Cerebellar cortex (tissue), 1 donor: ENCODE measurements around the gene LARP4B.

Experiments used
- DNase-seq: peaks from one replicate; pipeline ENCODE4 v3.0.0-alpha.2; 2015; ENCODE audit warnings: low spot score

LARP4B gene

DNA sequence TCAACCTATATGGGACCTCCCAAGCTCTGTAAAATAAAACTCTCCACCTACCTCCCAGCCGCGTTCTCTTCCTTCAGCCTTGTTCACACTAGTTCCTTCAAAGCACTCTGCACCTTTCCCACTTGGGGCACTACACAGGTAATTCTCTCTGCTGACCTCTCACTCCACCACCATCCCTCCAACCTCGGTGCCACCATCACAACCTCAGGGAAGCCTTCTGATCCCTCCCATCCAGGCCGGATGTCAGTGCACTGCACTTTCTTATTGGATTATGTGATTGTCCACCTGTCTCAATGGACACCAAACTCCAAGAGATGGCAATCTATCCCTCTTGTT lies 7.0 kb downstream of the LARP4B start:
- no peak for DNase-seq

DNA sequence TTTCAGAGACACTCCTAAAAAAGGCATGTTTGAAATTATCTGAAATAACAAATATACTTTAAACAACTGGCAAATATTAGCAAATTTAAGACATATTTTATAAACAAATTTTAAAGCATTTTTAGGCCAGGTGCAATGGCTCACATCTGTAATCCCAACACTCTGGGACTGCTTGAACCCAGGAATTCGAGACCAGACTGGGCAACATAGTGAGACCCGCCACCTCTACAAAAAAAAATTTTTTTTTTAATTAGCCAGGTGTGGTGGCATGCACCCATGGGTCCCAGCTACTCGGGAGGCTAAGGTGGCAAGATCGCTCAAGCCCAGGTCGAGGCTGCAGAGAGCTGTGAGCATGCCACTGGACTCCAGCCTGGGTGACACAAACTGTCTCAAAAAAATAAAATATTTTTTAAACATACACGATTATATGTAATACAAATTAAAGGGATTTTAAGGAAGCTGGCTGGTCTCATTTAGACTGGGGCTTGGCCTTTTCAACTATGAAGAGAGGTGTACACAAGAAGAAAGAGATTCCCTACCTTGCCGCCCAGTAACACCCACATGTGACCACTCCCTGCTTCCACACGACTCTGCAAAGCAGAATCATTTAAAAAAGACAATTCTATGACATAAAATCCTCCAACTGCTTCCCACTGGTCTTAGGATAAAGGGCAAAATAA lies 7.5 kb downstream of the LARP4B start:
- DNase-seq: no peak

DNA sequence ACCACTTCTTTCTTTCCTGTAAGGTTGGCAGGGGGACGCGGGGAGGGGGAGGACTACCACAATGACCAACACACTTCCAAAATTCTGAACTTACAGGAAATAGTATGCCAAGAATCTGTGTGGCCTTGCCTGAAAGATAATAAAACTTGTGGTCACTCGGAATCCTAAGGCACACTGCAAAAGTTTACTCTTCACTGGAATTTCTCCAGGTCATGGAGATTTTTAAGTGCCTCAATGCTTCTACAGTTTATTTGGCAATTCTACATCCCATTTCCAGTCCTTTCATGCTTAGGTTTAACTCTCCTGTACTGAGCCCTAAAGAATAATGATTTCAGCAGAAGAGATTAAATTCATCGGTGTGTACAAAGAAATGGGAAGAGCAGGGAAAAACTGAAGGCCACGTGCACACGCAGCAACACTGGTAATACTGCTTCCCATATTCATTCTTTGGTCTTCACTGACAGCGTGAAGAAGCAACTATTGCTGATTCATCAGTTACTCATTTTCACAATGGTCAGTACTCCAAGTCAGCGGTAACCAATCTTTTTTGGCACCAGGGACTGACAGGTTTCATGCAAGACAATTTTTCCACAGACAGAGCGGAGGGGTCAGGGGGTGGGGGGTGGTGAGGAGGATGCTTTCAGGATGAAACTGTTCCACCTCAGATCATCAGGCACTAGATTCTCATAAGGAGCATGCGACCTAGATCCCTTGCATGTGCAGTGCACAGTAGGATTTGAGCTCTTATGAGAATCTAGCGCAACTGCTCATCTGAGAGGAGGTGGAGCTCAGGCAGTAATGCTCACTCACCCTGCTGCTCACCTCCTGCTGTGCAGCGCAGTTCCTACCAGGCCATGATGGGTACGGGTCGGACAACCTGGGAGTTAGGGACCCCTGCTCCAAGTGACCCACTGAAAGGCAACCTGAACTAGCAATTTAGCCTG lies 9.8 kb downstream of the LARP4B start:
- no peak for DNase-seq

DNA sequence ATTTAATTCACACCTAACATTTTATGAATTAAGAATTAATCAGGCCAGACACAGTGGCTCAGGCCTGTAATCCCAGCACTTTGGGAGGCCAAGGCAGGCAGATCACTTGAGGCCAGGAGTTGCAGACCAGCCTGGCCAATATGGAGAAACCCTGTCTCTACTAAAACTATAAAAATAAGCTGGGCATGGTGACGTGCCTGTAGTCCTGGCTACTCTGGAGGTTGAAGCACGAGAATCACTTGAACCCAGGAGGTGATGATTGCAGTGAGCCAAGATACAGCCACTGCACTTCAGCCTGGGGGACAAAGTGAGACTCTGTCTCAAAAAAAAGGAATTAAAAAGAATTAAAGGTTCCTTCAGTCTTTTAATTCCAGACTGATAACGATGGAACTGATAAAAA lies 11.1 kb downstream of the LARP4B start:
- no peak for DNase-seq

DNA sequence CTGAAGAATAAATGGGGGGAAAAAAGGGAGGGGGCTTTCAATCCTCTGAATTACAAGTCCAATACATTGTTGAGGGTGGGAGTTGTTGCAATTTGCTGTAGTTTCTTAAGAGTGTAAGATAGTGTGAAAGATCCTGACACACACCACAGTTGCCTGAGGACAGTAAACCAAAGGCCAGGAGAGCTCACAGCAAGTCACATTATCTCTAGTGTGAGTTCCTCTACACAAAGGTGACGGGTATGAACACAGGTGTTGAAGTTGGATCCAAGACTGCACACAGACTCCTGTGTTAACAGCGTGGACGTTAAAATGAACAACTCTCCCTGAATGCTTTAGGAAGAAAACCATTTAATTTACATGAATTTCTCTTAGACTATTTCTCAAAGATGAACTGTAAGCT lies 12.0 kb downstream of the LARP4B start:
- DNase-seq: no peak

DNA sequence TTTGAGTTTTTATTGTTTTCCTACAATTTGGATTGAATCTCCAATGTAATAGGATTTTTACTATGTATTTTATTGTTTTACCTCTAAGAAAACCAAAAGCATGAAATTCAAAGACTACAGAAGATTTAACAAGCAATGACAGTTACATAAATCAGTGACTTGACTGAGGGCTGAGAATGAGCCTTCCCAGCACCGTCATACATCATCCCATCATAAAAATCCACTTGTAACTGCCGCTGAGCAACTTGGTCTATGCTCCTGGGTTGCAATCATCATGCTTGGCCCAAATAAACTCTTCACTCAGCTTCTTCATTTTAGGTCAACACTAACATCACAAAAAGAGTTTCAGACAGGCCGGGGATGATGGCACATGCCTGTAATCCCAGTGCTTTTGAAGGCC lies 13.5 kb downstream of the LARP4B start:
- no peak for DNase-seq

DNA sequence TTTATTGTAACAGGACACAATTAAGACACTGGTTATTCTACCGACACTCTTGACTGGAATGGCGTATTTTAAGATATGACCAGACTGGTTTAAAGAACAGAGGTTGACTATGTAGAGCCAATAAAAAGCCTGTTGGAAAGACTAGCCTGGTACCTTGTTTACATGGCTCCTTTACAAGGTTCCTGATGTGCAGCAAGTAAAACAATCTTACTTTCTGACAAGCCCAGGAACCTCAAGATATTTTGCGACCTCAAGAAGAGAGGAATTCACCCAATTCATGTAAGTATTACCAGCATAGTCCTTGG lies 14.1 kb downstream of the LARP4B start:
- no peak for DNase-seq

DNA sequence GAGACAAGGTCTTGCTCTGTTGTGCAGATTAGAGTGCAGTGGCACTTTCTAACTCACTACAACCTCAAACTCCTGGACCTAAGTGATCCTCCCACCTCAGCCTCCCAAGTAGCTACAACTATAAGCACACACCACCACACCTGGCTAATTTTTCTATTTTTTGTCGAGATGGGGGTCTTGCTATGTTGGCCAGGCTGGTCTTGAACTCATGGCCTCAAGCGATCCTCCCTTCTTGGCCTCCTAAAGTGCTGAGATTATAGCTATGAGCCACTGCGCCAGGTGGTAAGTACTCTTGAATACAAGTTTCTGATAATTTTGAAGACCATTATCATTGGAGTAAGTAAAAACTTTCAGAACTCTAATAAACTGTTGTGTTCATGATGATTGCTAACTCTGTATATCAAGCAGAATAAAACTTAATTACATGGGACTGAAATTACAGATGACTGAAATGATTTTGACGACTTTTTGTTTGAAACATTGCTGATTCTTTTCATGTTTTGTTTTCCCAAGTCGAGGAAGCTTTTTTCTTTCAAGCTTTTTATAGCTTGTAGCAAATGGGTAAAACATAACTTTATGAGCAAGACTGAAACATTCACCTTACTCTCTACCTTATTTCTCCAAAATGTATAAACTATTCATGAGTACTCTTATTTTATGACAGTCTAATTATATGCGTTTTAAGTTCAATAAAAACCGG lies 14.6 kb downstream of the LARP4B start:
- DNase-seq: no peak

DNA sequence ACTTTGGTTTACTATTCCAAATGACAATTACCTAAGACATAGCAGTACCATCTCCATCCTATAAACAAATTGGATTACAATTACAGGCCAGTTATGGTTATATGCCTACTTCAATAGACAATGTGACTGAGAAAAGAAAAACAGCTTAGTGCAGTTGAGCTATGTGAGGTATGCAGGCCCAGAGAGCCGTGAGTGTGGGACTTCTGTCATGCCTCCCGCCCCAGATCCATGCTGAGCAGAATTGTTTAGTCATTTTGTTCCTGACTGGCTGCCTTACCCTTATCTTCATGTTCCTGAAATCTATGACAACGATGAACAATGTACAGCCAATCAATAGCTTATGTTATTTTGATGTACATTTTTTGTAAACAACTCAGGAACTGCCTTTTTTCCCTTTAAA lies 21.7 kb downstream of the LARP4B start:
- DNase-seq: no peak

DNA sequence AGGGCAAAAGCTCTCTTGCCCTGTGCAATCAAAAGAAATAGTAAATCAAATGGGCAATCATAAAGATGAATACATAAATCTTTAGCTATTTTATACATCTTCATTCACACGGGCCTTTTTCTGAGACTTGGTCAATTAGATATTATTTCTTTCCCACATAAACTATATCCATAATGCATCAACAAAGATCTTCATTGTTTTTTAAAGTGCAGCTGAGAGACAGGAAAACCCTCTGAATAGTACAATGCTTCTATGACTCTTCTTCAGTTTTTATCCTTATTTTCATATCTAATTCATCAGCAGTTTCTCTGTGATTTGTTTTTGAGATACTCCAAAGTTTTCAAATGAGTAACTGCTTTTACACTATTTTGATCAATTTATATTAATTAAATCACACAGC lies 25.5 kb downstream of the LARP4B start:
- DNase-seq: no peak

DNA sequence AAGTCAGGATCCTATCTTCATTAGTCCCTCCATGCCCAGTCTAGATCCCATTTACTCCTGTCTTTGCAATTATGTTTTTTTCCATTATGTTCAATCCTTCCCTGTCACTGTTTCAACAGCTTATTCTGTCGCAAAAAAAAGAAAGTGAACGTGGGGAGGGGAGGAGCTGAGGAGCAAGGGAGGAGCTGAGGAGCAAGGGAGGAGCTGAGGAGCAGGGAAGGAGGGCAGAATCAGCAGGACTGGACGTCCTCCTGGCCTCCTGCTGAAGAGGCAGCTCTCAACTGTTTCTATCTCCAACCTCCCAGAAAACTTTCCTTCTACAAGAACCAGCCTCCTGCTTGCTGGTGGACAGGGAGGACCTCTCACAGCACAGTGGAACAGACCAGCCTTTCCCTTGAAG lies 26.0 kb downstream of the LARP4B start:
- DNase-seq: no peak

DNA sequence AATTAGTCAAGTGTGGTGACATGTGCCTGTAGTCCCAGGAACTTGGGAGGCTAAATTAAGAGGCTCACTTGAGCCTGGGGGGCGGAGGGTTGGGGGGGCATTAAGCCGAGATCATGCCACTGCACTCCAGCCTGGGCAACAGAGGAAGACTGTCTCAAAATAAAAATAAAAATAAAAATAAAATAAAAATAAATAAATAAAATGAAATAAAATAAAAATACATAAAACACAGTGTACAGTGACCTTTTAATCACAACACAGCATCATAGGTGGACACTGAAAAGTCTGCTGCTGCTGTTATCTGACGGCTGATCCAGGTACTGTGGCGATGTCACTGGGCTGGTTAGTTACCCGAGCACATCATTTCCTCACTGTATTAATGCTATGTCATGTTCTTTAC lies 27.1 kb downstream of the LARP4B start:
- no peak for DNase-seq

DNA sequence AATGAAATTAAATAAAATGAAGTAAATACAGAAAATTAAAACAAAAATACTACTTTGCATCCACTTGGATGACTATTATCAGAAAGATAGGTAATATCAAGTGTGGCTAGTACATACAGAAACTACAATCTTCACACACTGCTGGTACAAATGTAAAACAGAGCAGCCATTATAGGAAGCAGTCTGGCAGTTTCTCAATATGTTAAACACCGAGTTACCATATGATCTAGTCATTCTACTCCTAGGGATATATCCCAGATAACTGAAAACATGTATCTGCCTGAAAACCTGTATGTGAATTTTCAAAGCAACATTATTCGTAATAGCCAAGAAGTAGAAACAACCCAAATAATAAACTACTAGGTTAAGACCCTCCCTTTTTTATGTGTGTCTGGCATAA lies 33.4 kb downstream of the LARP4B start:
- DNase-seq: no peak

DNA sequence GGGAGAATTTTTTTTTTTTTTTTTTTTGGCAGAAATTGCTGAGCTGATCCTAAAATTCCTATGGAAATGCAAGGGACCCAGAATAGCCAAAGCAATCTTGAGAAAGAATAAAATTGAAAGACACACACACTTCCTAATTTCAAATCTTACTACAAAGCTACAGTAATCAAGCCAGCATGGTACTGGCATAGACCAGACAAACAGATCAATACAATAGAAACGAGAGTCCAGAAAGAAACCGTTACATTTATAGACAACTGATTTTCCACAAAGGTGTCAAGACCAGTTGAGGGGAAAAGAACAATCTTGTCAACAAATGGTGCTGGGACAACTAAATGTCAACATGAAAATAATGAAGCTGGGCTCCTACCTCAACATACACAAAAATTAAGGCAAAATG lies 34.5 kb downstream of the LARP4B start:
- DNase-seq: no peak

DNA sequence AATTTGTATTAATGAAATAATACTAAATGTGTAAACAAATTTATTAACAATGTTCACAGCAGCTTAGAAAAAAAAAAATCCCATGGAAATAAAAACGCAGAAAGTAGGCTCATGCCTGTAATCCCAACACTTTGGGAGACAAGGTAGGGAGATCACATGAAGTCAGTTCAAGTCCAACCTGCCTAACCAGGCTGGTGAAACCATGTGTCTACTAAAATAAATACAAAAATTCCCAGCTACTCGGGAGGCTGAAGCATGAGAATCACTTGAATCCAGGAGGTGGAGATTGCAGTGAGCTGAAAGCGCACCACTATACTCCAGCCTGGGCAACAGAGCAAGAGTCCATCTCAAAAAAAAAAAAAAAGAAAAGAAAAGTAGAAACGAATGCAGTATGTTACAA lies 36.2 kb downstream of the LARP4B start:
- DNase-seq: no peak

DNA sequence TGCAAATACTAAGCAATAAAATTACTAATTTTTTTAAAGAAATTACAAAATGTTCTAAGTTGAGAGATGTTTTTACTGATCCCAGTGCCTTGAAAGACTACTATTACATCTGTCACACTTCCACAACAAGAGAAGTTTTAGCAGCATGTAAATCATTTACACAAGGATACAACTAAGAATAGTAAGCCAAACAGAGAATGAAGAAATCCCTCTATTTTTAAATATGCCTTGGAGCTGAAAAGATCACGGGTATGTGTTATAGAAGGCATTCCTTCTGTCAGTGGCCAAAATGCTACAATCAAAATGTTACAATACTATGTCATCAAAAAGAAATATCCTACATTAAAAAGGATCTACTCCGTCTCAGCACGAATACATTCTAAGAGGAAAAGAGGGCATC lies 52.6 kb downstream of the LARP4B start:
- DNase-seq: no peak

DNA sequence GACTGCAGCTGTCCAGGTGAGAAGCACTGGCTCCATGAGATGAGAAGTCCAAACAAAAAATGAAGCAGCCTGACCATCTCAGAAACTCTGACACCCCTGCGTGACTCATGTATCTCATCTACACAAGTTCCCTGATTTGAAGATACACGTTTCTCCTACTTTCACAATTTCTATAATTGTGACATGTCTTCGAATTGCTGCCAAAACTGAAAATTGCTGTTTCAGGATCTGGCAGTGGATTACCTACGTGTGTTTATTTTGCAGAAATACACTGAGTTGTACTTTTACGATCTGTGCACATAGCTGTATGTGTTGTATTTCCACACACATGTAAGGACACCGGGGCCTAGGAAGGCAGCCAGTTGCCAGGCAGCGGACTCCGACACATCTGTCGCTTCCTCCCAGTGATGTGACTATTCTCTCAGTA lies 53.2 kb downstream of the LARP4B start:
- DNase-seq: no peak

DNA sequence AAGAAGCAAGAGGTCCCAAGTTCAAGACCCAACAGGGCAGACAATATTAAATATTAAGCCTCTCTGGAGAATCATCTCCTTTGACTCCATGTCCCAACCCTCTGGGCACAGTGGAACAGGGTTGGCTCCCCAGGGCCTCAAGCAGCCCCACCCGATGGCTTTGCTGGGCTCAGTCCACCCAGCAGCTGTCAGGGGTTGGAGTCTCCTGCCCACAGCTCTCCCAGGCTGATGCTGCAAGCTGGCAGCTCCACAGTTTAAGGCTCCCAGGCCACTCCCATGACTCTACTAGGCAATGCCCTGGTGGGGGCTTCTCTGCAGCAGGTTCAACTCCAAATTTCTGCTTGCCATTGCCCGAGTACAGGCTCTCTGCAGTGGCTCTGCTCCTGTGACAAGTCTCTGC lies 55.1 kb downstream of the LARP4B start:
- DNase-seq: no peak

DNA sequence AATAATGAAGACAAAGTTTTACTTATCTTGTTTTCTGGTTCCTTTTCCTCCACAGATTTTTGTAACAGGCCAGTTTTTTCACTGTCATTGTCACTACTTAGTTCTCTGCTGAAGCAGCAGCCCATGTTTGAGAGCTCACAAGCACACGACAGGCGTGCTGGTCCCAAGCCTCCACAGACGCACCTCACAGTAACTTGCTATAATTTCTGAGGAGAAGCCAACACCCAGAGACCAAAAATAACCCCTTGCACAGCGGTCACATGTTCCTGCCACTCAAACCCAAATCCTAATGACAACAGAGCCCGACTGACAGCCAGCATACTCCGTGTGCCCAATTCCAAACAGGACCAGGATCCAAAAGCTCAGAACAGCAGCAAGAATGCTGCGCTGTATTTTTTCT lies 58.5 kb downstream of the LARP4B start:
- DNase-seq: peak; percentile 64

DNA sequence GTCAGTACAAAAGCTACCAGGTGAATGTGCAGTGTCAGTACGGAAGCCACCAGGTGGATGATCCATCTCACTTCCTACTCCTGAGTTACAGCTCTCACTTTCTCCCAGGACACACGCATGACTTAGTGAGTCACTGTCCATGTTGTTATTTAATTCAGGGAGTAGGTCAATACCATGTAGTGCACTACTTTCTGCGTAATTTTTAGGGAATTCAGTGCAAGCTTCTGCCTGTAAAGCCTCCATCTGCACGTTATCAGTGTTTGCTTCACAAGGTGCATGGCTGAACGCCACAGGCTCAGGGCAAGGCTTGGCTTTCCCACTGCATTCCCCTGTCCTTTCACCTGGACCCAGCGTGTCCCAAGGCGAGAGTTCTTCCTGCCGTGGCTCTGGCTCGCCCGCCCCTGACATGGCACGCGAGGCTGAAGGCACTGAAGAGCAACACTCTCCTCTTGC lies 59.5 kb downstream of the LARP4B start:
- DNase-seq: peak; percentile 57

DNA sequence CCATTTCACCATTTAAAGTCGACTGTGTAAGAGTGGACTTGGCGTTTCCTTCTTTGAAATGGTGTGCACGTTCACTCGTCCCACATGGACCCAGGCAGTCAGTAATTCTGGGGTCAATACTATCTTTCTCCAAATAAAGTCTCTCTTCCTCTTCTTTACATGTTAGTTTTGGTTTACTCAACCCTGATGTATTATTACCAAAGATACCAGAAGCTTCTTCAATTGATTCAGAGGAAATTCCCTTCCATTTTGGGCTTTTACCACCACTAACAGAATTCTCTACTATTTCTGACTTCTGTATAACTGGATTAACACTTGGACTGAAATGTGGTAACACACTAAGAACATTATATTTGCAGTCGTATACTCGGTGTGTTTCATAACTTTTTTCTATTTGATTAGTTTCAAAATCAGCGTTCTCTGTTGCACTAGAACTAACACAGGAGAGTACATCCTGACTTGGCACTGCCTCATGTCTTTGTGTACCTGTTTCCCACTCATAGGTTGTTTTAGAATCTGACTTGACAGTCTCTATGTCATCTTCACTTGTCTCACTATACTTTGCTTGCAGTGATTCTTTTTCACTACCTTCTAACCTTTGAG lies 60.8 kb downstream of the LARP4B start:
- DNase-seq: no peak

DNA sequence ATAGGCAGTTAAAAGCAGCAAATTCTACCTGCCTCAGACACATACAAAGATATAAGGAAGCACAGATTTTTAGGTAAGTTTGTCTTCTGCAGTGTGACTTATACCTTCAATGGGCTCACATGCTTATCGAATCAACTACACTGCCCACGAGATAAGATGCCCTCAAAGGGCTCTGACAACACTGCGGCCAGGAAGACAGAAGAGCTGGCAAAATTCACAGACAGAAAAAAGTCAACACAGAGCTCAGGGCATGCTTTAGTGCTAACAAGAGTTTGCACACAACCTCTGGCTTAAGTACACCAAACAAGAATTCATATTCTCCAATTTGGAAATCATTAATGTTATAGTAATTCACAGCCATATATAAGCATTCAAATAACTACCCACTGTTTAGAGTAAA lies 62.3 kb downstream of the LARP4B start:
- DNase-seq: no peak

DNA sequence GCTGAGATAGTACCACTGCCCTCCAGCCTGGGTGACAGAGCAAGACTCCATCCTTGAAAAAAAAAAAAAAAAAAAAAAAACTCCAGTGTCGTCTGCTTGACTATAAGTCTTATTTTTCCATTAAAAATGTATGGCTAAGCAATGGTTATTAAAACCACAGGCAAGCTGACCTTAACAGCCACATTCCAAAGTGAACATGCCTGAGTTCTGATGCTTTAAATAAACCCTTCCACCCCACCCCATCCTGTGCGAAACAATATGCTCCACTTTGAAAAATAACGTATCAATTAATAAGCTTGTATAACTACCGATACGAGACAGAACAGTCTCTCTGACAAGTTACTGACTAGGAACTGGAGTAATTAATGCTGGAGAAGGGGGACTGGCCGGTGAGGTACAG lies 63.7 kb downstream of the LARP4B start:
- no peak for DNase-seq
